NCI-H146 (cell line): ENCODE results near the gene RANGAP1.
"Not testable (repeated sequence)": the region's sequence is repeated elsewhere in the genome, so short reads cannot be mapped to it uniquely, and the experiment has no call there.

Experiments used
- DNase-seq: peaks from one replicate; lab custom pipeline; 2025; lab: John Stamatoyannopoulos, UW

RANGAP1 gene

DNA sequence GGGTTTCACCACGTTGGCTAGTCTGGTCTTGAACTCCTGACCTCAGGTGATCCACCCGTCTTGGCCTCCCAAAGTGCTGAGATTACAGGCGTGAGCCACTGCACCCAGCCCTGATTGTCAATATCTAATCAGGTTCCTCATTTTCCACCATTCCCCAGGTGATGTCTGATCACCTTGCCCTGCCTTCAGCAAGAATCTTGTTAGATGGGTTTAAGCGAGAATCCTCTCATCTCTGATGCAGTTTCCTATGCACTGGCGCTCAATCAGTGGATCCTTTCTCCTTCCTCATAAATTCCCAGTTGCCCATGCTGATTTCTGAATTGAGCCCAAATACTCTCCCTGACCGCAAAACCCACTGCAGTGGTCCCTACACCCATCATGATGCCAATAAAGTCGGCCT lies 14.7 kb upstream of the RANGAP1 start:
- DNase-seq: no peak

DNA sequence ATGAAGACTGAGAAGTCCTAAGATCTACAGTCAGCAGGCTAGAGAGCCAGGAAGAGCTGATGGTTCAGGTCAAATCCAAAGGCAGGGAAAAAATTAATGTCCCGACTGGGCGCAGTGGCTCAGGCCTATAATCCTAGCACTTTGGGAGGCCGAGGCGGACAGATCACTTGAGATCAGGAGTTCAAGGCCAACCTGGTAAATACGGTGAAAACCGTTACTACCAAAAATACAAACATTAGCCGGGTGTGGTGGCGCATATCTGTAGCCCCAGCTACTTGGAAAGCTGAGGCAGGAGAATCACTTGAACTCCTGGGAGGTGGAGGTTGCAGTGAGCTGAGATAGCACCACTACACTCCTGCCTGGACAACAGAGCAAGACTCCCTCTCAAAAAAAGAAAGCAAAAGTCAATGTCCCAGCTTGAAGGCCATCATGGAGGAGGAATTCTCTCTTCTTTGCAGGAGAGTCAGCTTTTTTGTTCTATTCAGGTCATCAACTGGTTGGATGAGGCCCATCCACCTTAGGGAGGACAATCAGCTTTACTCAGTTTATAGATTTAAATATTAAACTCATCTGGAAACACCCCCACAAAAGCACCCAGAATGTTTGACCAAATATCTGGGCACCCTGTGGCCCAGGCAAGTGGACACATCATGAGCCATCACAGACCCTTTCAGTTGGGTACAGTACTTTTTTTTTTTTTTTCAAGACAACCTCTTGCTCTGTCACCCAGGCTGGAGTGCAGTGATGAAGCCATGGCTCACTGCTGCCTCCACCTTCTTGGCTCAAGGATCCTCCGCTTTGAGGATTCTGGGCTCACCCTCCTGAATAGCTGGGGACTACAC lies 11.1 kb upstream of the RANGAP1 start:
- no peak for DNase-seq

DNA sequence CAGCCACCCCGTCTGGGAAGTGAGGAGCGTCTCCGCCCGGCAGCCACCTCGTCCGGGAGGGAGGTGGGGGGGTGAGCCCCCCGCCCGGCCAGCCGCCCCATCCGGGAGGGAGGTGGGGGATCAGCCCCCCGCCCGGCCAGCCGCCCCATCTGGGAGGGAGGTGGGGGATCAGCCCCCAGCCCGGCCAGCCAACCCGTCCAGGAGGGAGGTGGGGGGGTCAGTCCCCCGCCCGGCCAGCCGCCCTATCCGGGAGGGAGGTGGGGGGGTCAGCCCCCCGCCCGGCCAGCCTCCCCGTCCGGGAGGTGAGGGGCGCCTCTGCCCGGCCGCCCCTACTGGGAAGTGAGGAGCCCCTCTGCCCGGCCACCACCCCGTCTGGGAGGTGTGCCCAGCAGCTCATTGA lies 8.8 kb upstream of the RANGAP1 start:
- DNase-seq: not testable (repeated sequence)

DNA sequence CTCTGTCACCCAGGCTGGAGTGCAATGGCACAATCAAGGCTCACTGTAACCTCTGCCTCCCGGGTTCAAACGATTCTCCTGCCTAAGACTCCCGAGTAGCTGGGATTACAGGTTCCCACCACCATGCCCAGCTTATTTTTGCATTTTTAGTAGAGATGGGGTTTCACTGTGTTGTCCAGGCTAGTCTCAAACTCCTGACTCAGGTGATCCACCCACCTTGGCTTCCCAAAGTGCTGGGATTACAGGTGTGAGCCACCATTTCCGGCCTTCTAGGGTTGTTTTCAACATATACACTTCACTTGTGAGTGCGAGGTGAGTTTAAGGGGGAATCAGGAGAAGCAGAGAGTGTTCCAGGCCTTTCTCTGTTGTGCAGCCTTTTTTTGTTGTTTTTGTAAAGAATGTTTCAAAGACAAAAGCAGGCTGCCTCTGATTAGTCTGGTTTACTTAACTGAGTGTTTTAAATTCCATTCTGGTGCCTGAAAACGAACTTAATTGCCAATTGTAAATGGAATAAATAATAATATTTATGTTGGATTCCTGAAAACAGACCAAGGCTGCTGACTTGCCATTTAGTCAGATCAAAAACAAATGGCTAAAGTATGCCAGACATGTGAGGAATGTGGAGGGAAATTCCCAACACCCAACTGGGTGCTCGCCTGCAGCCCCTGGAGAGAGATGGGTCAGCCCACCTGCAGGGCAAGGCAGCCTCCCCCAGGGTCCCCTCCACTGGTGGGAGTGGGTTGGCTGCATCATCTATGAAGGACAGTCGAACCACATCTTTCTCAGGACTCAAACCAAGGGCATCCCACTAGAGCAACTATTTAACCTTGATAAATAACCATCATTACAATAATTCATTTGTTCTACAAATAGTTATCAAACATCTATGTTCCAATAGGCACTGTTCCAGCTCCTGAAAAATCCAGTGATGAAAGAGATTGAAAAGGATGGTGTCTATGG lies 4.6 kb upstream of the RANGAP1 start:
- no peak for DNase-seq

DNA sequence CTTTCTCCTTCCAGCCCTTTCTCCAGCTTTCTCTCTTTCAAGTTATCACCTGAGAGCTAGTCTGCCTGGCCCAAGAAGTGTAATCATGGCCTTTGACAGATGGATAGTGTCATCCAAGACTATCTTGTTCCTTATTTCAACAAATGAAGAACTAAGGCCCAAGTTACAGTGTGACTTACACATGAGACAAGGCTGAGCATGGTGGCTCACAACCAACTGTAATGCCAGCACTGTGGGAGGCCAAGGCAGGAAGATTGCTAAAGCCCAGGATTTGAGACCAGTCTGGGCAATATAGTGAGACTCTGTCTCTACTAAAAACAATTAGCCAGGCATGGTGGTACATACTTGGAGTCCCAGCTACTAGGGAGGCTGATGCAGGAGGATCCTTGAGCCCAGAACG lies 3.7 kb upstream of the RANGAP1 start:
- DNase-seq: no peak

DNA sequence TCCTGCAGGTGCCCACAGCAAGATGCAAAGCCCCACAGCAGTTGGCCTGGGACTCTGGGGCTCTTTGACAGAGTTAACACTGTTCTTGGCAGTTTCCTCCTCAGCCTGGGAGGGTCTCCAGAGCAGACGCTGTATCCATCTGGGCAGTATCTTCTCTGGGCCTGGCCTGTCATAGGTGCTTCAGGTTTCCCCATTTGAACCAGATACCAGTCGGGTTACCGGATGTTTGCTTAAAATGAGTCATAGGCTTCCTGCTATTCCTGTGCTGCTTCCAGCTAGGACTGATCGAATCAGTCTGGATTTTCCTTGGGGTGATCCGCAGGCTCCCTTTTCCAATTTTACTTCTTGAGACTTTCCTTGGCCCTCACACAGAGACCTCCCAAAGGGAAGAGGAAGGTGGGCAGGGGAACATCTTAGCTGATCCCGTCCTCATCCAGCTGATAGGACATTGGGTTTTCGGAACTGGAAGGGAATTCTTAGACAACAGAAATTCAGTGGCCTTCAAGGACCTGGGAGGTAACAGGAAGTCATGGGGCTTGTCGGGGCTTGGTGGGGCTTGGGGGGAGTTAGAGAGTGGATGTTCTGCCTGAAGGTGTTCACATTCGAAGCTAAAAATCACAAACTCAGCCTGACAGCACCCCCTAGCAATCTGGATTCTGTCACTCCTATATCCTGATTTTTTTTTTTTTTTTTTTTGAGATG lies 2.4 kb upstream of the RANGAP1 start:
- peak; percentile 55 for DNase-seq

DNA sequence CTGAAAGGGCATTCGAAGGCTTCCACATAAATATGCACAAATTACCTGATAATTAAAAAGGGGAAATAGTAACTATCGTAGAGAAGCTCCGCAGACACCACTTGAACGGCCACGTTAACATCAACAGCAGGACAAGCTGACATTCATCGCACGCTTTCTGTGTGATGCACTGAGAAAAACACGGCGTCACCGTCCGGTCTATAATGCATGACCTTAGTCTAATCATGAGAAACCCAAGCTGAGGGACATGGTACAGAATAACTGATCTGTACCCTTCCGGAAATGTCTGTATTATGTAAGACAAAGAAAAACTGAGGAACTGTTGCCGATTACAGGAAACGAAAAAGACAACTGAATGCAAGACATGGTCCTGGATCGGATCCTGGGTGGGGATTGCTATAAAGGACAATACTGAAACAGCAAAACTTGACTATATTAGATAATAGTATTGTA lies 678 bp upstream of the RANGAP1 start:
- peak; percentile 23 for DNase-seq

DNA sequence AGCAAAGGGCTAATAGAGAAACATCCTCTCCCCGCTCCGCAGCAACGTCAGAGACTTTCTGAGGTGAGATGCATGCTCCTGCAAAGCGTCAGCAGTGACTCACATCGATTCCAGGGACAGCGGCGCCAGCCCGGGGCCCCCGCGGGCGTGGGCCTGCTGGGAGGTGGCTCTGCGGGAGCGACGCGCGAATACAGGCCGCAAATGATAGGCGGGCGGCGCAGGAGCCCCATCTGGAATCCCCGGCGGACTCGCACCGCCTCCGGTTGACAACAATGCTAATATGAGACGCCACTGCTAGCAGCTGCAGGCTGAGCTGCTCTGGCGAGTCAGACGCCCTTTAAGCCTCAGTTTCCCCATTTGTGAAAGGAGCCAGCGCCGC lies 557 bp downstream of the RANGAP1 start:
- DNase-seq: peak; percentile 74

DNA sequence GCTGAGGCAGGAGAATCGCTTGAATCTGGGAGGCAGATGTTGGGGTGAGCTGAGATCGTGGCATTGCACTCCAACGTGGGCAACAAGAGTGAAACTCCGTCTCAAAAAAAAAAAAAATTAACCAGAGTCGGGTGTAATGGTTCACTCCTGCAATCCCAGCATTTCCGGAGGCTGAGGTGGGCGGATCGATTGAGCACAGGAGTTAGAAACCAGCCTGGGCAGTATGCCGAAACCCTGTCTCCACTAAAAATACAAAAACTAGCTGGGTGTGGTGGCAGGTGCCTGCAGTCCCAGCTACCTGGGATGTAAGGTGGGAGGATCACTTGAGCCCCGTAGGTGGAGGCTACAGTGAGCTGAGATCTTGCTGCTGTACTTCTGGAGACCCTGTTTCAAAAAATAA lies 1.5 kb downstream of the RANGAP1 start:
- DNase-seq: no peak

DNA sequence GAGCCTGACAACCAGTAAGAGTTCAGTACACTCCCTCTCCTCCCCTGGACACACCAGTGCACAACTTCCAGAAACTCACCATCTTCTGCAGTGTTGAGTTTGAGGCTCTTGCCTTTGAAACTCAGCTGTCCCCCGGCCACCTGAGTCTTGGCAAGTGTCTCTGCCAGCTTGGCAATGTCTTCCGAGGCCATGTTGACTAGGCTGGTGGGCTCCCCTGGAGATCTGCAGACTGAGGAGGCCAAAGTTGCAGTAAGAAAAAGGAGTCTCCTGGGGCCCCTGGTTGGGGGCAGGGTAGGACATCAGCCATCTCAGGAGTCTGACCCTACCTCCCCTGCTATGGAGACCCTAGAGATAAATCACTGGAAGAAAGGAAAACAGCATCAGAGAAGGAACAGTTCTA lies 5.1 kb downstream of the RANGAP1 start:
- no peak for DNase-seq

DNA sequence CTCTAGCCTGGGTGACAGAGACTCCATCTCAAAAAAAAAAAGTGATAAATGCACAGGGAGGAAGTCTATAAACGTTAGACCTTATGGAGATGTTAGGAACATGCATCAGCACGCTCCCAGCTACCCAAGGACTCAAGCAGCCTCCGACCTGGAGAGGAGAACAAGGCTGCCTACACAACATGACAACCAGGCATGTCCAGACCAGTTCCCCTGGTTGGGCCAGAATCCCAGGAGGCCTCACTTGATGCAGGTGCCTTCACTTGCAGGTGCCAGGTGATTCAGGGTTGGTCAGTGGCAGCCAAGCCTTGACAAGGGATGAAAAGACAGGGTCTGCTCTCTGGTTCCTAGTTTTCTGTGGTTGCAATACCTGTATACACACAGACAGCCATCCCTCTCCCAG lies 5.9 kb downstream of the RANGAP1 start:
- DNase-seq: no peak

DNA sequence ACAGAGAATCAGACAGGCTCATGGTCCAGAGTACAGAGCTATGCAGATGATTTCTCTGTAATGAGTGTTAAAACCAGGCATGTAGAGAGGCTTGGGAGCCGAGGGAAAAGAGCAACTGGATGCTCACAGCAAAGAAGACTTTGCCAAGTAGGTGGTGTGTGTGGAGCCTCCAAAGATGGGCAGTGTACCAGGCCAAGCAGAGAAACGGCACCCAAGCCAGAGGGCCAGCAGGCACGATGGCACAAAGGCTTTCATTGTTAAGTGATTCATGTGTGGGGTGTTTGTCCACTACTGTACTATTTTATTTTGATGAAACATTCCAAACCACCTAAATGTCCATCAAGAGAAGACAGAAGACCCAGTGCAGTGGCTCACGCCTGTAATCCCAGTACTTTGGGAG lies 11.1 kb downstream of the RANGAP1 start:
- DNase-seq: no peak

DNA sequence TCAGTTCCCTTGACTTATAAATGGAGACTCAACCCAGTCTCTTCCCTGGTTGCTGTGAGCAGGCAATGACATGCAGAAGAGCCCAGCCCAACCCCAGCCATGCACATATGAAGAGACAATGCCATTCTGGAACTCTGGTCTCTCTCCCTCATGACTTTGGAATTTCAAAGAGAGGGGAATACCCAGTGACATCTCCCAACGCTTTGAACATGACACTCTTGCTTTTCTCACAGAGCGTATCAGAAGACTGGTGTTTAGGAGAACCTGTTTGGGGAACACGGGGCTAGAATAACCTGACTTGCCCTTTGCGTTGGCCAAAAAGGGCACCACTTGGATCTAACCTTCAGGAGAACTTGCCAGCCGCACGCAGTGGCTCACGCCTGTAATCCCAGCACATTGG lies 12.9 kb downstream of the RANGAP1 start:
- no peak for DNase-seq

DNA sequence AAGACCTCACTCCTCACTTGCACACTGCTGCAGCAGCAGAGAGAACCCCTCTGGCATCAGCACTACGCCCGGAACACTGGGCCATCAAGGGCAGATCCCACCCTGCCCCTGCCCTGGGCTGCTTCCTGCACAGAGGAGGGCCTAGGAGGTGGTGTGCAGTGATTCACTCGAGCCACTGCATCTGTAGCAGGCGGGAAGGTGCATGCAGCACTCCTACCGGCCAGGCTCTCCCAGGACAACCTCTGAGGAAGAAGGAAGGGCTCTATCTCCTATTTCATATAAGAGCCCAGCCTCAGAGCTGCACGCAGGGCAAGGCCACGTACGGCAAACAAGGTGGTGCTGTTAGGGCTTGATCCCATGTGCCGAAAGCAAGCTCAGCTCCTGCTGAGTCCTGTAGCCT lies 14.2 kb downstream of the RANGAP1 start:
- DNase-seq: no peak

DNA sequence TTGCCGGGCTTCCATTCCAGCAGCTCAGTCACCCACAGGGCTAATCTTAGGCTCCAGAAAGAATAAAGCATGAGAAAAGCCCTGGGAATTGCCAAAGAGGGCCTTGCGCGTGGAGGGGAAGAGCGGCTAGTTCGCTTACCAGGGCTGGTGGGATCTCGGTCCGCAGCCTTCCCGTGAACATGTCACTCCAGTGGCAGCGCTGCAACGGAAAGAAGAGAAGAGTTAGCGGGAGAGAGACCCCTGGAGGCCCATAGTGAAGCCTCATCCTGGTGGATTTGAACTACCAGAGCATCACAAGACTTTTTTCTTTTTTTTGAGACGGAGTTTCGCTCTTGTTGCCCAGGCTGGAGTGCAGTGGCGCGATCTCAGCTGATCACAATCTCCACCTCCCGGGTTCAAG lies 18.0 kb downstream of the RANGAP1 start:
- no peak for DNase-seq

DNA sequence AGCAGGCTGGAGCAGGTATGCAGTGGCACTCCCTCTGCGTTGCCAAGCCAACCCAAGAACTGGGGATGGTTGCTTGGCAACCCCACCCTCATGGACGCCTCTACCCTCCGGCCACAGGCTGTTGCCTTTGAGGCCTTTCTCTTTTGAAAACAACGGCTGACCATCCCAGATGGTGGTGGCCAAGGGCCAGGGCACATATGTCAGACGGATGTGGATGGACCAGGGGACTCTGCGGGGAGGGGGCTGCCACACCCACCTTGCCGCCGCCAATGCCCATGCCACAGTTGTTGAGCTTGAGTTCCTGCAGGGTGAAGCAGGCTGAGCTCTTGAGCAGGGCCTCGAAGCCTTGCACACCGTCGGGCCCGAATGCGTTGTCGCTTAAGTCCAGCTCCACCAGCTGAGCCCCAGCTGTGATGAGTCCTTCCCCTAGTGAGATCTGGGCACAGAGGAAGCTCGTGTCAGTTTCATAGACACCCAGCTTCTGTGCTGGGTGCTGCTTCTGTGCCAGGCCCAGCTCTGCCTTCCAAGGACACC lies 21.5 kb downstream of the RANGAP1 start:
- DNase-seq: no peak

DNA sequence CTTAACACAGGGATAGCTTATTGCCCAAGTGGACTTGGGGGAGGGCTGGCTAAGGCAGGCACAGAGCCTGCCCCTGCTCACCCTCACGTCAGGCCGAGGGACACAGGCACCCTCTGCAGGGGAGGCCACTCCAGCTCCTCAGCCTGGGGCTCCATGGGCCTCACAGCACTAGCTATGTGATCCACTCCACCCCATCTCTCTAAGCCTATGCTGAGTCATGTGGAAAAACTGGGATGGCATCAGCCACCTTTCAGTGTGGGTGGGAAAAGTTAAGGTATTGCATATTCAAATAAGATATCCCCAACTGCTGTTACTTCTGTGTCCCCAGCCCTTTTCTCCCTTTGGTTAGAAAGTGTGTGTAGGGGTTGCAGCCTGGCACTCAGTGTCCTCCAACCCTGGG lies 22.3 kb downstream of the RANGAP1 start:
- no peak for DNase-seq

DNA sequence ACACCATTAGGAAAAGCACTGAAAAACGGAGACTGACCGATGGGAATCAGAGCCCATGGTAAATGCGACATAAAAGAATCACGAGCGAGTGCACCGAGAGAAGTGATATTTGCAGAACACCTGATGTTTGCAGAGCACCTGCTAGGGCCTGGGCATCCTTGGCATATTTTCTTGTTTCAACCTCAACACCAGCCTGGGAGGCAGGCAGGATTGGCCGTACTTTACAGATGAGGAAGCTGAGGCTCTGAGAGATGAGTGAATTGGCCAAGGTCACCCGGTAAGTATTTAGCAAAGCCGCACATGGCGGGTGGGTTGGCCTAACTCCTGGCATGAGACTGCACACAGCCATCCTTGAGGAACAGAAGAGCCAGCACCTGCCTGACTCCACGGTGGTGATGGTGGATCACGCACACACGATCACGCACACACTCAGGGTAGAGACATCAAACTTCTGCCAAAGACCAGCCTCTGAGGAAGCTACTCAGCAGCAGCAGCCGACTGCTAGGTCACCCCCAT lies 23.7 kb downstream of the RANGAP1 start:
- DNase-seq: no peak

DNA sequence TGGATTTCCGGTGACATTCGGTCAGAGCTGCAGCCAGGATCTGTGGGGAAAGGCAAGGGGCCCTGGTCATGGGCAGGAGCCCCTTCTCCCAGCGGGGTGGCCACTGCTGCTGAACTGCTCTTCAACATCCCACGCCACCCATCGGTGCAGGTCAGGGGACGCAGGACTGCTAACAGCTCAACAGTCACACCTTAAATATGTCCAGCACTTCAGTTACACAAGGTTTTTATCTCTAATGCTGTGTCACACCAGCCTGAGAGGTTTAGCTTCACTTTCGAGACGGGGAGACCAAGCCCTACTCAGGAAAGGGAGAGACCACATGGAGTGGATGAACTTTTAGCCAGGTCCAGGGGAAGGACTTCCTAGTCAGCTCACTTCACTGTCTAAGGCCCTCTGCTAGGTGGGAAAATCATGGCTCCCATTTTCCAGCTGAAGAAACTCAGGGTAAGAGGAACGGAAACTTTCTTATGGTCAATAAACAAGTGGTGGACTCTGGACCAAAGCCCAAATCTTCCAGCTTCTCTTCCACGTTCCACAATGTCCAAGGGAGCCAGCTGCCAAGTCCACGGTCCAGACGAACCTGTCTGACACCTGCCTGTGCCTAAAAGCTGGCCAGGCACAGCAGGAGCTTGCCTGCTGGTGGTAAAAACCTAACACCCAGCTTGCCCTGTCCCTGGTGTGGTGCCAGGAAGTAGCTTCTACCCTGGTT lies 24.3 kb downstream of the RANGAP1 start:
- DNase-seq: no peak

DNA sequence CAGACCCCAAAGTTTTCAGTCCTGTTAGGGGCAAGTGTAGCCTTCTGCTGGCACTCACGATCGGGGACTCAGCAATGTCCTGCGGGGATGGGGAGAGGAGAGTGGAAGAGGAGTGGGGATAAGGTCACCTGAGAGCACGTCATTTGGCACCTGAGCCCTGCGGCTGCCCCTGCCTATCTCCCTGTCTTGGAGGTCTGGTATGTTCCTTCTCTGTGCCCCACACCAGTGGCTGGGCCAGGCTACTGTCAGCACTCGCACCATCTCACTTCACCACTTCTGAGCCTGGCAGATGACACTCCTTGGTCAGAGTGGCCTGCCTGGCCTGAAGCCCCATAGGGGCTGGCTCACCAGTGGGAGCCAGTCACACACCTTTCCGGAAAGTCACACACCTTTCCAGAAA lies 25.1 kb downstream of the RANGAP1 start:
- DNase-seq: no peak

DNA sequence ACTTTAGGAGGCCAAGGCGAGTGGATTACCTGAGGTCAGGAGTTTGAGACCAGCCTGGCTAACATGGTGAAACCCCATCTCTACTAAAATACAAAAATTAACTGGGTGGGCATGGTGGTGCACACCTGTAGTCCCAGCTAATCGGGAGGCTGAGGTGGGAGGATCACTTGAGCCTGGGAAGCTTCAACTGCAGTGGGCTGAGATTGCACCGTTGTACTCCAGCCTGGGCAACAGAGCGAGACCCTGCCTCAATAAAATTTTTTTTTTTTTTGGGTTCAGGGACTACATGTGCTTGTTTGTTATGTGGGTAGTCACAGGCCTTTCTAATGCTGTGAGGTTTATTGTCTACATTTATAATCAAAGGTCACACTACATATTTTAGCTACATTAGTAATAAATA lies 26.2 kb downstream of the RANGAP1 start:
- not testable (repeated sequence) for DNase-seq
